GM19397 (cell line): Measurements from ENCODE around the gene SPAG9.

Experiments
- ATAC-seq: cut with Tn5 transposase; IDR thresholded peaks from one replicate; pipeline ENCODE4 v1.9.1; 2021; ENCODE audit warnings: mild to moderate bottlenecking, moderate library complexity; ENCODE audit not compliant: unreplicated experiment

Gene SPAG9

DNA sequence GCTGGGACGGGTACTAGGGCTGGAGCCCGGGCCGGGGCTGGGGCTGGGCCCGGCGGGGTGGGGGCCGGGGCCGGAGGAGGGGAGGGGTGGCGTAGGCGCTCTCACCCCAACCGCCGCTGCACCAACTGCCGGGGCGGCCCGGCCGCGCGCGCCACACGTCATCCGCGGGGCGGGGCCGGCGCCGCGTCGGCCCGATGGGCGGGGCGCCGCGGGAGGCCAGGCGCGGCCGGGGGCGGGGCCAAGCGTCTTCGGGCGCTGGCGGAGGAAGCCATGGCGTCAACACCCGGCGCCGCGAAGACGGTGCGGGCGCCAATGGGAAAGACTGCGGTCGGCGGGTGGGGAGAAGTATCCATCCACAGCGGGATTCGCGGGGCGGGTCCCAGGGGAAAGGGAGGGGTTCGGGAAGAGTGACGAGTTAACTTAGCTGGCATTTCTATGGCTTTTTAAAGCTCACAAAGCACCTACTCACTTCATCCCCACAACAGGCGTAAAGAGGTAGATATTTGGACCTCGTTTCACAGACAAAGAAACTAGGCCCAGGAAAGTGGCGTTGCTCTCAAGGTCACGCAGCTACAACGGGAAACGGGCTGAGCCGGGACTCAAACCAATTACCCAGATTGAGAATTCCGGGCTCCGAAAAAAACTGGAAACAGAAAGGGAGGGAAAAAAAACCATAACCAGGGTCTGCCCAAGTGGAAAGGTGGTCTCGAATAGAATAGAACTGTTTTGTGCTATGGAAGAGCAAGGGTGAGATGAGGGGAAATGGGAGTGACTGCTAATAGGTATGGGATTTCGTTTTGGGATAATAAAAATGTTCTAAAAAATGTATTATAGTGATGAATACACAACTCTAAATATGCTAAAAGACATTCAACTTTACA is at the start of gene SPAG9:
TSS of gene SPAG9 (minus strand) at position 130 of the 881 bp plus-strand sequence. CDS start 212 bp downstream, outside the sequence.
- ATAC-seq: peak; percentile 77

- ATAC-seq: no peak
Observed at GRCh38 chr17:51169340-51169739, 48.7 kb upstream of the SPAG9 start.

DNA sequence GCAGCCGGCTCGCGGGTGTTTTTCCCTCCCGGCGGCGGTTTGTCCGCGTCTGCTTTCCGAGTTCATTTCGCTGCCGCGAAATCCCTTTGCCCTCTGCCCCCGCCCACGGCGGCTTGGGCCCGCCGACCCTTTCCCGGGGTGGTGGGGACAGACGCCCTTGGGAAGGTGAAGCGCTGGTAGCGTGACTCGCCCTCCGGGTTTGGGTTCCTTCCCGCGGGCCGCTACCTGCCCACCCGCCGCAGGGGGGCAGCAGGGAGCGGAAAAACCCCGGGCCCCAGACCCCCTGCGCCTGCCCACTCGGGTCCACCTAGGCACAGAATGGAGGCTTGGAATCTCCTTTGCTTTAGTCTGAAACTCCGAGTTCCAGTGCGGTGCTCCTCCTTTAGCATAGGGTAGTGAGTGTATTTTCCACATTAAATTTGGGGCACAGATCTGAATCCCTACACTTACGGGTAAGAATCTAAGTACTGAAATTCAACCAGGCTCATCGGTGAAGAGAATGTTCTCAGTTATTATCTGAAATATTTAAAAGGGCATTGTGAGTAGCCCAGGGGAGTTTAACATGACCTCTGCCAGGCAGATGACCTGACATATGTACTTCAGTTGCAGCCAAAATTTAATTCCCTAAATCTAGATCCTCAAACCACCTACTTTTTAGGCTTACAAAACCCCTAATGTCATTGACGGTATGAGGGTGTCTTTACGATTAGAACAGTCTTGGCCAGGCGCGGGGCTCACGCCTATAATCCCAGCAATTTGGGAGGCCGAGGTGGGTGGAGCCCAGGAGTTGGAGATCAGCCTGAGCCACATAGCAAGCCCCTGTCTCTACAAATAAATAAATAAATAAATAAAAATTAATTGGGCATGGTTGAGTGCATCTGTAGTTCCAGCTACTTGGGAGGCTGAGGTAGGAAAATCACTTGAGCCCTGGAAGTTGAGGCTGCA is 46.6 kb upstream of the SPAG9 start:
- ATAC-seq: peak; percentile 42

GRCh38 chr17:51166198-51166986 is 45.7 kb upstream of the SPAG9 start, which contains the start of gene NME2:
TSS of gene NME2 (plus strand) at chr17:51166411. CDS start at chr17:51166831, 420 bp downstream.
- peak; percentile 87 for ATAC-seq

DNA sequence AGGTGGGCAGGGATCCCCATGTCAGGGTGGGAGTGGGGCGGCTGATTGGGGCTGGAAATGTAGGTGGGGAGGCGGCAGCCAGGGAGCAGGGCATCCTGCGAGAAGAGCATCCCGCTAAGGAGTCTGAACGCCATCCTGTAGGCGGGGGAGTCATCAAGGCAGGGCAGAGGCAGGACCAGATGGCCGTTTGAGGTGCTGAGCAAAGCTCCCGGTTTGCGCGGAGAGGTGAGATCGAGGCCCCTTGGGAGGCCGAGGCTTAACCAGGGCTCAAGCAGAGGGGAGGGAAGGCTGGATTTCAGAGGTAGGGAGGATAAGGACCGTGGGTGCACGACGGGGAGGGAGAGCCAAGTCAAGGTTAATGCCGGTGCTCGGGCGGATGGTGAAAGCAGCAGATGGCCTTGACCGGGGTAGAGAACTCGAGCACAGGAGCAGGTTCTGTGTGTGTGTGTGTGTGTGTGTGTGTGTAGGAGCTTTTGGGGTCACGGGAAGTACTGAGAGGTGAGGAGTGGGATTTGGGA is 45.1 kb upstream of the SPAG9 start:
- ATAC-seq: no peak

DNA sequence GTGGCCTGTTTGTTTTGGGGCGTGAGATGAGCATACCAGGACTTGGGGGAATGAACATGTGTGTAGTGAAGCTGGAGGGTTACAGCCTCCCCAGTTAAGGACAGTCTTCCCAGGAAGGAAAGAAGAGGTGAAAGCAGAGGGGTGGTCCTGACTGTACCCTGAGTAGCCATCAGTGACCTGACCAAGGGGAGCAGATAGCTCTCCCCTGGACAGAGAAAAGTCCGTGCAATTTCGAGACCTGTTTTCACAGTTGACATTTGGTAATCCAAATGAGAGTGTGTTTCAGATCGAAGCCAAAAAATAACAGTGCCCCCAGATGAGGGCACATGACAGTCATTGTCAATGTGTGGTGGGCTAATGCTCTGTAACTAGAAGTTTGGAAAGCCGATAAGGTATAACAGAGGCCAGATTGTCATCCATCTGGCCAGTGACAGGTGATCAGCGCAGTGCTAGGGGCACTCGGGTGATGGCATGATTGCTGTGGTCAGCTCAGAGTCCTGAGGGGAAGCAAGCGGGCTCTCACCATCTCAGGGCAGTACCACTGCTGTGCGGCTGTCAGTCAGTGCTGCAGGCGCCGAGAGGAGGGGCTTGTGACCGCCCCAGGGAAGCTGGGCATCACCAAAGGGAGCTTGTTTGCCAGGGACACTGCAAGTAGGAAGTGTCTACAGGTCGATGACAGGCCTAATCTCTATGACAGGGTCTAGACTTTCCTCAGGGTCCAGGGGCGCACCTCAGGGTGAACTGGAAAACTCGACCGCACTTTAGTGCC is 44.4 kb upstream of the SPAG9 start:
- ATAC-seq: no peak

DNA sequence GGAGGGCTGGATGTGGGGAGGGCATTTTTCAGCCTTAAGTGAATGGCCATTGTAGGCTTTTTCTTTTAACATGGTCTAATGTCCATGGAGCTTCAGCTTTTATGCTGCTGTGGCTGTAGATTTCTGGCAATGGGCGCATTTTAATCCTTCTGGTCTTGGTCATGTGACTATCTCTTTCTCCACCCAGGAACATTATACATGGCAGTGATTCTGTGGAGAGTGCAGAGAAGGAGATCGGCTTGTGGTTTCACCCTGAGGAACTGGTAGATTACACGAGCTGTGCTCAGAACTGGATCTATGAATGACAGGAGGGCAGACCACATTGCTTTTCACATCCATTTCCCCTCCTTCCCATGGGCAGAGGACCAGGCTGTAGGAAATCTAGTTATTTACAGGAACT is 40.9 kb upstream of the SPAG9 start:
- ATAC-seq: no peak

DNA sequence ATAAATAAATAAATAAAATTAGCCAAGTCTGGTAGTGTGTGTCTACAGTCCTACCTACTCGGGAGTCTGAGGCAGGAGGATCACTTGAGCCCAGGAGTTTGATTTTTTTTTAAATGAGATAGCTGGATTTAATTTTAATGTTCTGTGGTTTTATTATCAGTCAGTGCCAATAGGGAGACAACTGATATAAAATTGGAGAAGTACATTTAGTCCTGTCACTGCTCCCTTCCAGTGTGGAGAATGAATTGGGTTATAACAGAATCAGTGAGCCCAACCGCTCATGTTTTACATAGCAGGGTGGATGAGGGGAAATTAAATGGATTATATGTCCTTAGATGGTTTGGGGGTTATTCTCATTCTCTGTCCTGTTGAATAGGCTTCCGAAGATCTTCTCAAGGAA is 38.9 kb upstream of the SPAG9 start:
- ATAC-seq: no peak

DNA sequence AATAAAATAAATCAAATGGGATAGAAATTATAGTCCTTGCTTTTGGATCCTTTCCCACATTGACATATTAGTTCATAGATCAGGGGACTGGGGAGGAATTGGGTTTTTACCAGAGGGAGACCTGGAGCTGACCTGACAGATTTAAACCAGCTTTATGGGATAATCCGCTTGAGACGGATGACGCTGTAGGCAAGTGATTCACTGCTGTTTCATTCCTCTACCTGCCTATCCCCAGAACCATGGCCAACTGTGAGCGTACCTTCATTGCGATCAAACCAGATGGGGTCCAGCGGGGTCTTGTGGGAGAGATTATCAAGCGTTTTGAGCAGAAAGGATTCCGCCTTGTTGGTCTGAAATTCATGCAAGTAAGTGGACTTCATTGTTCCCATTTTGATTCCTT is 34.7 kb upstream of the SPAG9 start:
- no peak for ATAC-seq

DNA sequence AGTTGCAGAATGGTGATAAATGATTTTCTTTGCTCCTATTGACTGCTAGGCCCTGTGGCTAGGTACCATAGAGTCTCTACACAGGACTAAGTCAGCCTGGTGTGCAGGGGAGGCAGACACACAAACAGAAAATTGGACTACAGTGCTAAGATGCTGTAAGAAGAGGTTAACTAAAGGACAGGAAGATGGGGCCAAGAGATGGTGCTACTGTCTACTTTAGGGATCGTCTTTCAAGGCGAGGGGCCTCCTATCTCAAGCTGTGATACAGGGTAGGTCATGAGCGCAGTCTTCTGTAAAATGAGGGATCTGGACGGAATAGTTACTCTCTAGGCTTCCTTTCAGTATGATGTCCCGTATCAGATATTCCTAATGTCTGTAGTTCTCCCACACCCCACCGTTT is 33.5 kb upstream of the SPAG9 start:
- no peak for ATAC-seq

DNA sequence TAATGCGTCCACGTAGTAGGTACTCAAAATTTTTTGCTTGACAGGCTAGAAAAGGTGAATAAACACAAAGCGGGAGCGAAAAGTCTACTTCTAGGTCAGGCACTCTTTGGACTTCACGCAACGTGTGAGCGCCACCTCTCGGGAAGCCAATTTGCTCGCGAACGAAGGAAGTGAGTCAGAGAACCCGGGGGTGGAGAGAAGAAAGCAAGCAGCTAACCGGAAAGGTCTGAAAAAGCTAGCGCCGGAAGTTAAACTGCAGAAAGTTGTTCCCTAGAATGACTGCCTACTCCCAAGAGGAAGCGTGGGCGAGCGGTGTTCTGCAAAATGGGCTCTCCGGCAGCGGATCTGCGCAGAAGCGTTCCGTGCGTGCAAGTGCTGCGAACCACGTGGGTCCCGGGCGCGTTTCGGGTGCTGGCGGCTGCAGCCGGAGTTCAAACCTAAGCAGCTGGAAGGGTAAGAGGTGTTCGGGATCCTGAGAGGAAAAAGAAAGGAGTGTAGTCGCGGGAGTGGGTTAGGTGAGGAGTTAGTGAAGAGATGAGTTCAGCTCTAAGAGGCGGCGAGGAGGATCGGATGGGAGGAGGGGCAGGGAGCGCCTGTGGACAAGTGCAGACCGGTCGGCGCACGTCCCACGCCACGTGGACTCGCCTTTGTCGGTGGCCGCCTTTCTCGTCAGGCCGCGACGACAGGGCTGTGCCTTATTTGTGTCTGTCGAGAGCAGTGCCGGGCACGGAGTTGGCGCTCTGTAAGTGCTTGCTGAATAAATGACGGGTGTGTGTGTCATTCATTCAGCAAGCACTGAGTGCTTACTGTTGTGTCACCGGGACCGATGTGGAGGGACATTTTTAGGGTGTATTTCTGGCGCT is 32.8 kb upstream of the SPAG9 start, which contains the start of gene NME1:
TSS of gene NME1 (plus strand) at position 350 of the 863 bp plus-strand sequence. CDS start 2,096 bp downstream, outside the sequence.
- ATAC-seq: peak; percentile 92

- ATAC-seq: peak; percentile 1
Observed at GRCh38 chr17:51152766-51153209, 32.1 kb upstream of the SPAG9 start.

DNA sequence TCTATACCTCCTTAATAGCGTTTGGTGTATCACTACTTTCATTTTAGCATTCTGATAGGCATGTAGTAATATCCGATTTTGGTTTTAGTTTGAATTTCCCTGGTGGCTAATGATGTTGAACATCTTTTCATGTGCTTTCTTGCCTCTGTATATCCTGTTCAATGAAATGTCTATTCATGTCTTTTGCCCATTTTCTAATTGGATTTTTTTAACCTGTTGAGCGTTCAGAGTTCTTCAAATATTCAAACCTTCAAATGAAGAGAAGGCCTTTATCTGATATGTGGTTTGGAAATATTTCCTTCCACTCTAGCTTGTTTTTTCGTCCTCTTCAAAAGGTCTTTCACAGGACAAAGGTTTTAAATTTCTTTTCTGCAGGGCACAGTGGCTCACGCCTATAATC is 30.3 kb upstream of the SPAG9 start:
- ATAC-seq: no peak

DNA sequence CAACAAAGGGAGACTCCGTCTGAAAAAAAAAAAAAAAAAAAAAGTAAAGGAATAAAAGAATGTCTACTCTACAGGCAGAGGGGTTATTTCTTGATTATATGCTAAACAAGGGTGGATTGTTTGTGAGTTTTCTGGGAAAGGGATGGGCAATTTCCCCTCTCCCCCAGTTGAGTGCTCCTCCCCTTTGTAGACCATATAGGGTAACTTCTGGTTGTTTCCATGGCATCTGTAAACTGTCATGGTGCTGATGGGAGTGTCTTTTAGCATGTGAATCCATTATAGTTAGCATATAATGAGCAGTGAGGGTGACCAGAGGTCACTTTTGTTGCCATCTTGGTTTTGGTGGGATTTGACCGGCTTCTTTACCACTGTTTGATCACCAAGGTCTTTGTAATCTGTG is 28.5 kb upstream of the SPAG9 start:
- ATAC-seq: no peak

- no peak for ATAC-seq
Observed at GRCh38 chr17:51147650-51148049, 27.0 kb upstream of the SPAG9 start.

DNA sequence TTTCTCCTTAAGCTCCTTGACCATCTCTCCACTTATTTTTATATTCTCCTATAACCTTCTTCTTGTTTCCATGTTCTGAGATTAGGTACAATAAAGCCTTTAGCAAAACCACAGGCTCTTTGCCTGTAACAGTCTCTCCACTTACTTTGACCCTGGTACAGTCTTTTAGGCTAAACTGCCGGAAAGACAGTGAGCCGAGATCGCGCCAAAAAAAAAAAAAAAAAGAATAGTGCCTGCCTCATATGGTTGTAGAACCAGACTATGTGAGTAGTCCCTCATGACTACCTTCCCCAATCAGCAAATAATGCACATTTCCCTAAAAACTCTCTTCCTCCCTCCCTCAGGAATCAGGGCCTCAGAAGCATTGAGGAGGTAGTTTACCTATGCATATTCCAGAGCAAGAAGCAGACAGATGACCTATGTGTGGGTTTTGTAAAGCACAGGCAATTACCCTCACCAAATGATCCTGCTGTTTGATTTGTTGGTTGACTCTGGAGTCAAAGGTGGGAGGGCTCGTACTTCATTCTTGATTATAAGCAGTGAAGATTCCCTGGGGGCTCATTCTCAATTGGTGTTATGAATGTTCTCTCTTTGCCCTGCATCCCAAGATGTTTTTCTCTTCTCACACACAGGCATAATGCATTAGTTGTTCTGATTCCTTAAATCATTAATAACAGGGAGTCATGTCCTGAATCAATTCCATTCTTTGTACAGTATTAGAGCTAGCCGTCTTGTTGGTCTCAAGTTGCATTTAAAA is 23.8 kb upstream of the SPAG9 start:
- ATAC-seq: no peak

- ATAC-seq: no peak
Observed at GRCh38 chr17:51142597-51142996, 21.9 kb upstream of the SPAG9 start.

DNA sequence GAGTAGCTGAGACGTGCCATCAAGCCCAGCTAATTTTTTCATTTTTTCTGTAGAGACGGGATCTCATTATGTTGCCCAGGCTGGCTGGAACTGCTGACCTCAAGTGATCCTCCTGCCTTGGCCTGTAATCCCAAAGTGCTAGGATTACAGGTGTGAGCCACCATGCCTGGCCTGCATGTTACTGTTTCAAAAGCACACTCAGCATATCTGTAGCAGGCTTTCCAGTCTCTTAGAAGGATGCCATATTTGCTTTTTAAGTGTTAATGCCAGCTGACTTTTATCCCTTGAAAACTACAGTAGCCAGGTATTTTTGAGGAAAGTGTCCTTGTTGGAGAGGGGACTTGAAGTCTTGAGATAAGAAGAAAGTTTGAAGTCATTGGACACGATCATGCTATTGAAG is 15.3 kb upstream of the SPAG9 start:
- no peak for ATAC-seq
